HEK293 (cell line): ENCODE measurements around the gene ATP13A1.

ENCODE experiments used
- GLIS1 ChIP-seq: fragments of 450-650 bp; formaldehyde crosslinking; IDR thresholded peaks from 2 replicates; pipeline ENCODE4 v1.5.1; 2016; ENCODE audit warnings: missing biosample characterization, missing genetic modification characterization
- KLF1 ChIP-seq: fragments of 450-650 bp; formaldehyde crosslinking; IDR thresholded peaks from 2 replicates; pipeline ENCODE4 v1.5.1; 2016; ENCODE audit warnings: missing biosample characterization, missing genetic modification characterization
- ZNF324 ChIP-seq: fragments of 450-650 bp; formaldehyde crosslinking; IDR thresholded peaks from 2 replicates; pipeline ENCODE4 v1.5.1; 2016; ENCODE audit warnings: missing biosample characterization, missing genetic modification characterization
- TF ChIP-seq, protein P1 (sequence below): fragments of 450-650 bp; formaldehyde crosslinking; IDR thresholded peaks from 2 replicates; pipeline ENCODE4 v1.5.1; 2016; ENCODE audit warnings: missing biosample characterization, missing genetic modification characterization
- TF ChIP-seq, protein P2 (sequence below): fragments of 450-650 bp; formaldehyde crosslinking; optimal IDR thresholded peaks from 2 replicates; pipeline ENCODE3; 2016; ENCODE audit warnings: missing biosample characterization, mild to moderate bottlenecking, missing genetic modification characterization

DNA sequence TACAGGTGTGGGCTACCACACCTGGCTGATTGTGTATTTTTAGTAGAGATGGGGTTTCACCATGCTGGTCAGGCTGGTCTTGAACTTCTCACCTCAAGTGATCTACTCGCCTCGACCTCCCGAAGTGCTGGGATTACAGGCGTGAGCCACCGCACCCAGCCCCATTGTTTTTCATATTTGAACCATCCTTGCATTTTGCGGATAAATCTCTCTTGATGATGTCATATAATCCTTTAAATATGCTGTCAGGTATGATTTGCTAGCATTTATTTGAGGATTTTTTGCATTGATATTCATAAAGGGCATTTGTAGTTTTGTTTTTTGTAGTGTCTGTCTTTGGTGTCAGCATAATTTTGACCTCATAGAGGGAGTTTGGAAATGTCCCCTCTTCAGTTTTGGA, 10.8 kb upstream of the ATP13A1 start:
- TF ChIP-seq, protein P1, sequence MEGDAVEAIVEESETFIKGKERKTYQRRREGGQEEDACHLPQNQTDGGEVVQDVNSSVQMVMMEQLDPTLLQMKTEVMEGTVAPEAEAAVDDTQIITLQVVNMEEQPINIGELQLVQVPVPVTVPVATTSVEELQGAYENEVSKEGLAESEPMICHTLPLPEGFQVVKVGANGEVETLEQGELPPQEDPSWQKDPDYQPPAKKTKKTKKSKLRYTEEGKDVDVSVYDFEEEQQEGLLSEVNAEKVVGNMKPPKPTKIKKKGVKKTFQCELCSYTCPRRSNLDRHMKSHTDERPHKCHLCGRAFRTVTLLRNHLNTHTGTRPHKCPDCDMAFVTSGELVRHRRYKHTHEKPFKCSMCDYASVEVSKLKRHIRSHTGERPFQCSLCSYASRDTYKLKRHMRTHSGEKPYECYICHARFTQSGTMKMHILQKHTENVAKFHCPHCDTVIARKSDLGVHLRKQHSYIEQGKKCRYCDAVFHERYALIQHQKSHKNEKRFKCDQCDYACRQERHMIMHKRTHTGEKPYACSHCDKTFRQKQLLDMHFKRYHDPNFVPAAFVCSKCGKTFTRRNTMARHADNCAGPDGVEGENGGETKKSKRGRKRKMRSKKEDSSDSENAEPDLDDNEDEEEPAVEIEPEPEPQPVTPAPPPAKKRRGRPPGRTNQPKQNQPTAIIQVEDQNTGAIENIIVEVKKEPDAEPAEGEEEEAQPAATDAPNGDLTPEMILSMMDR (tag by site-specific recombination), result no peak
- no peak for TF ChIP-seq ZNF324 (tag by site-specific recombination)
- TF ChIP-seq, protein P2, sequence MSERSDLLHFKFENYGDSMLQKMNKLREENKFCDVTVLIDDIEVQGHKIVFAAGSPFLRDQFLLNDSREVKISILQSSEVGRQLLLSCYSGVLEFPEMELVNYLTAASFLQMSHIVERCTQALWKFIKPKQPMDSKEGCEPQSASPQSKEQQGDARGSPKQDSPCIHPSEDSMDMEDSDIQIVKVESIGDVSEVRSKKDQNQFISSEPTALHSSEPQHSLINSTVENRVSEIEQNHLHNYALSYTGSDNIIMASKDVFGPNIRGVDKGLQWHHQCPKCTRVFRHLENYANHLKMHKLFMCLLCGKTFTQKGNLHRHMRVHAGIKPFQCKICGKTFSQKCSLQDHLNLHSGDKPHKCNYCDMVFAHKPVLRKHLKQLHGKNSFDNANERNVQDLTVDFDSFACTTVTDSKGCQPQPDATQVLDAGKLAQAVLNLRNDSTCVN (tag by site-specific recombination), result no peak
- TF ChIP-seq GLIS1, result no peak
- TF ChIP-seq KLF1 (tag by site-specific recombination), result no peak
